HG03442 (cell line): ENCODE measurements around the gene CDKN2D.

ENCODE experiments used
- ATAC-seq: cut with Tn5 transposase; IDR thresholded peaks from one replicate; pipeline ENCODE4 v1.9.1; 2021; ENCODE audit warnings: mild to moderate bottlenecking, moderate library complexity; ENCODE audit not compliant: unreplicated experiment

Gene CDKN2D

DNA sequence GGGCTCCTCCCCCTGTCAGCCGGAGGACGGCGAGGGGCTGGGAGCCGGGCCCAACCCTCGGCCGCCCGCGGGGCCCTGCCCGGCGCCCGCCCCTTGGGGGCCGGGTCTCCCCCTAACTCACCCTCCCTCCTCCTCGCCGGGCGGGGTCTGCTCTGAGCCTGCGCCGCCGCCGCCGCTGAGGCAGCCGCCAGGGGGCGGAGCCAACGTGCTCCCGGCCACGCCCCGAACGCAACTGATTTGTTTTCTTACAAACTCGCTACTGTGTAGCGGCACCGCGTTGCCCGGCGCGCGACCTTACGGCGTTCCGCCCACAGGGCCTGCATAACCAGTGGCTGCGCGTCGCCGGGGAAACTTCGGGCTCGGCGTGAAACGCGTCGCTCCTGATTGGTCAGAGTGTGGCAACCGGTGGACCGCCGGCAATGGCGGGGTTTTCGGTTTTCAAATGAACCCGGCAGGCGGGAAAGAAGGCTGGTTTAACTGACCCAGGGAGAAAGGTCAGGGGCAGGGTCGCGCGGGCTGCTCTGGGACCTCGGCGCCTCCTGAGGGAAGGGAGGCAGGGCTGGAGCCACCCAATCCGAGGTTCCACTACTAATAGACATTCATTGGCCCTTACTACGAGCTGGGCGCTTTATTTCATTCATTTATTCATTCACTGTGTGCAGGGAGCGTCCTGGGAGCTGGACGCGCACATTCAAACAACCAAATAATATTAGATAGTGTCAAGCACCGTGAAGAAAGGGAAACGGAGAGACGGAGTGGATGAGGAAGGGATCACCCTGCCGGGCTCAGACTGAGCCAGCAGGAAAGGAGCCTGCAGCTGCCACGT is at the start of gene CDKN2D:
Gene CDKN2D, minus strand, starts transcription at position 154 of the 826 bp plus-strand sequence. CDS start 326 bp downstream, outside the sequence.
- ATAC-seq = peak; percentile 61

DNA sequence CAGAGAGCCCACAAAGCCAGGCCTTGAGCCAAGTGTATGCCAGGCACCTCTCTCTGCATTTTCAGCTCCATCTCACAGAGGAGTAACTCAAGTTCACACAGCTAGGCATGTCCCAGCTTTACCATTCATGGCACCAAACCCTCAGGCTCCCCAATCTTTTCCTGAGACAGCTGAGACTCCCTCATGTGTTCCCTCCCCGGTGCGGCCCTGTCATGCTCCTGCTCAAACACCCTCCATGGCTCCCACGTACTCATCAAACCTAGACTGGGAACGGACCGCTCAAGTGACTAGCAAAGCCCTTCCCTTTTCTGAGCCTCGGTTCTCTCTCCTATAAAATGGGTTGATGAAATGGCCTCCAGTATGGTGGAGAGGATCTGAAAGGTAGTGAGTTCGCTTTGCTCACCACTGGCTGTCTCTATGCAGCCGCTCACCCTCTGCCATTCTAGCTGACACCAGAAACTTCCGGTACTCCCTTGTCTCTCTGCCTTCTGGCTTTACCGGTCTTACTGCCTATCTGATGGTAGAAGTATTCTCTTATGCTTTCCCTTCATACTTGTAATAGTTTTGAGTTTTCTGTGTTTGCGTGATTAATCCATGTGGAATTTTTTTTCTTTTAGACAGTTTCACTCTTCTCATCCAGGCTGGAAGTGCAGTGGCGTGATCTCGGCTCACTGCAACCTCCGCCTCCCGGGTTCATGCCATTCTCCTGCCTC is 48.8 kb upstream of the CDKN2D start:
- no peak for ATAC-seq

DNA sequence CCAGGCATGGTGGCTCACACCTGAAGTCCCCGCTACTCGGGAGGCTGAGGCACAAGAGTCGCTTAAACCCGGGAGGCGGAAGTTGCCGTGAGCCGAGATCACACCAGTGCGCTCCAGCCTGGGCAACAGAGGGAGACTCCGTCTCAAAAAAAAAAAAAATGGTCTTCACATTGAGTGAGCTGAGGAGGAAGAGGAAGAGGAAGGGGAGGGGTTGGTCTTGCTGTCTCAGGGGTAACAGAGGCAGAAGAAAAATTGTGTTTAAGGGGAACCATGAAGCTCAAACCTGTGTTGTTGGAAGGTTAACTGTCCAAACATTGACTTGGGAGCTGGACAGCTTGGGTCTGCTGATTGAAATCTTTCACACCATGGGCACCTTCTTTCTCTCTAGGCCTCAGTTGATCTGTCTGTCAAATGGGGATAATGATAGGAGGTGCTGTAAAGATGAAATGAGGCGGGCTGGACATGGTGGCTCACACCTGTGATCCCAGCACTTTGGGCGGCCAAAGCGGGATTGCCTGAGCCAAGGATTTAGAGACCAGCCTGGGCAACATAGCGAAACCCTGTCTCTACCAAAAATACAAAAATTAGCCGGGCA is 46.7 kb upstream of the CDKN2D start:
- ATAC-seq = no peak

DNA sequence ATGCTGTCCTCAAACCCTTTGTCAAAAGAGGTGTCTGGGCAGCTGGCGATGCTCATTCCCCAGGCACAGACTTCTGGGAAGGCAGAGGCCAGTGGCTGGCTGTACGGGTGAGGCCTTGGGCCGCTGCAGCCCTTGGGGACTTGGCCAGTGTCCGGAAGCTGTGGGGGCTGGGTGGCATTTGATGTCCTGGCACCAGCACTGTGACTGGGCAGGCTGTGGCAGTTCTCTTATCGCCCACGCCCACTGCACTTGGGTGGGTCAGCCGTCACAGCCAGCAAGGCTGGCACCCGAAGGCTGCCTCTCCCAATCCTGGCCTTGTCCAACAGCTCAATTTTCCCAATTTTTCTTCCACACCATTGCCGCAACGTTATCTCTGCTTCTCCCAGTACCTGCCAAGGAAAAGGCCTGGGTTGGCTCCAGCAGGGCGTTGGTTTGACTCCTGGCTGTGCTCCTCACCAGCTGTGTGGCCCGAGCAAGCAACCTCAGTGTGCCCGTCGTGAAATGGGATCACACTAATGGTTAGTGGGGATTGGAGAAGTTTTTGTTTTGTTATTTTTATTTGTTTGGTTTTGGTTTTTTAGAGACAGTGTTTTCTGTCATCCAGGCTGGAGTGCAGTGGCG is 43.8 kb upstream of the CDKN2D start:
- no peak for ATAC-seq

DNA sequence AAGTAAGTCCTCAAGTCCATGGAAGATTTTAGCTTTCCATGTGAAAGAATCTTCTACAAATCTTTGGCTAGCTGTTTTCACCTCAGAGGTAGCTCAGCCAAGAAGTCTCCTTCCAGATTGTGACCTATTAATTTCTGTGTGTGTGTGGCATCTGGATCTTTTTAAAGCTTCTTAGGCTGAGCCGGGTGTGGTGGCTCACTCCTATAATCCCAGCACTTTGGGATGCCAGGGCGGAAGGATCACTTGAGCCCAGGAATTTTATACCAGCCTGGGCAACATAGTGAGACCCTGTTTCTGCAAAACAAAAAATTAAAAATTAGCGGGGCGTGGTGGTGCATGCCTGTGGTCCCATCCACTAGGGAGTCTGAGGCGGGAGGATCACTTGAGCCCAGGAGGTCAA is 43.1 kb upstream of the CDKN2D start:
- no peak for ATAC-seq

DNA sequence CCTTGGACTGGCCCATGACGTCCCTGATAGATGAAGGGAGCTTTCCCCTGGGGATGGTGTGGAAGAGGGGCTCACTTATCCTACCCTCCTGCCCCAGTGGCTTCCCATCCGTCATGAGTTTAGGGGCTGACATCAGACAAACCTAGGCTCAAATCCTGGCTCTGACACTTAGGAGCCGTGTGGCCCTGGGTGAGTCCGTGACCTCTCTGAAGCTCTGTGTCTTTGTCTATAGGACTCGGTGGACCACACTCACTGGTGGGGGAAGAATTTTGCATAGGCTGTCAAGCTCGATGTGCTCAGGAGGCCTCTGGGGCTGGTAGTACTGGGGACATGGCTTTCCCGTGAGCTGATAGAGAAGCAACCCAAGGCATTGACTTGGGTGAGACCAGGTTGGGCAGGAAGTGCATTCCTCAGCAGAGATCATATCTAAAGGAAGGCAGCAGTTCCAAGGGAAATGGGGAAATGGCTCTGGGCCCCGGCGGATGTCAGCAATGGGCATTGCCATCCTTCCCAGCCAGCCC is 35.7 kb upstream of the CDKN2D start:
- ATAC-seq = no peak

DNA sequence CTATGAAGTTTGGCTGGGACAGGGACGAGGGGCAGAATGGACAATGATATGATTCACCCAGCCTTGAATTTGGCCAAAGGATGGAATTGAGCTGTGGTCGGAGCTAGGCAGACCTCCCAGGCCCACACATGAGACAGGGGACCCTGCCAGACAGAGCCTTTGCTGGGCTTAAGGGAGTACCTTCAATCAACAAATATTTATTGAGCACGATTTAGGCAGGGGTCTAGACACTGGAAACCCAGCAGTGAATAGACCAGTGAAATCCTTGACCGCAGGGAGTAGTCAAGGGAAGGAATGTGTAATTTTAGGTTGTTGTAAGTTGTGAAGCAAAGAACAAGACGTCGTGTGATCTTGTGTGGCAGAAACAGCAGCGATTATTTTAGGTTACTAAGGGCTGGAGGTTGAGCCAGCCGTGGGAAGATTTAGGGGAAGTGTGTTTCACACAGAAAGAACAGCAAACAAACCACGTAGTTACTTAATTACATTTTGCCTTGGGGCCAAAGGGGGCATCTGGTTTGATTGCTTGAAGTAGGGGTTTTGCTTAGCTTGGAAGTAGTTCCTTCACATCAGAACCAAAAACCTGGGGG is 35.2 kb upstream of the CDKN2D start:
- ATAC-seq = no peak

DNA sequence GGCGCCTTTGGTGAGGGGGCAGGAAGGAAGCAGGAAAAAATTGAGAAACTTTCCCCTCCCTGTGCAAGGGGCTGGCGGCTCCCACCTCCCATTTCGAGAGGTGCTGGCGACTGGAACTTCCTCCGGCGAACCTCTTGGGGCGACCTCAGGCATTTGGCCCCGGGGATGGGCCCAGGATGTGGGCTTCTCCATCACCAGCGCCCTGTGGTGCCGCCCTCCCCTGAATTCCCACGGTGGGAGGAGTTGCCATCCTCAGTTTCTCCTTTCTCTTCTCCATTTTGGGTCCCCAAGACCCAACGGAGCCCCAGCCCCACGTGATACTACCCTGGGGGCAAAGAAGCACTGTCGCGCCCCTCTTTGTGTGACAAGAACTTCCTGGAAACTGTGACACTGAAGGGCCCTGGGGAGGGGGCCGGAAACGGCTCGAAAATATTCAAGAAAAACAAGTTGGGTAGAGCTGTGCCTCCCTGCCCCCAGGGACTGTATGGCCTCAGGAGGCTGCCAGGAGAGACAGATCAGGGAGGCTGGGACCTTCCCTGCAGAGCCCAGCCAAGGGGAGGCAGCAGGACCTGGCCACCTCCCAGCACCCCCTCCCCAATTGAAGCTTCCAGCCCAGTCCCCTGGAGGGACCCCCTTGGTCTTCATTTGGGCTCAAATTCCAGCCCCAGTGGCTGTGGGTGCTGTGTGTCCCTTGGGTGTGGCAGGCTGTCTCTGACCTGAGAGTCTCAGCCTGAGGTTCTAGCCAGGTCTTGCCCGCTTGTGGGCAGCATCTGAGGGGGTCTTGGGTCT is 34.5 kb upstream of the CDKN2D start:
- ATAC-seq = no peak

DNA sequence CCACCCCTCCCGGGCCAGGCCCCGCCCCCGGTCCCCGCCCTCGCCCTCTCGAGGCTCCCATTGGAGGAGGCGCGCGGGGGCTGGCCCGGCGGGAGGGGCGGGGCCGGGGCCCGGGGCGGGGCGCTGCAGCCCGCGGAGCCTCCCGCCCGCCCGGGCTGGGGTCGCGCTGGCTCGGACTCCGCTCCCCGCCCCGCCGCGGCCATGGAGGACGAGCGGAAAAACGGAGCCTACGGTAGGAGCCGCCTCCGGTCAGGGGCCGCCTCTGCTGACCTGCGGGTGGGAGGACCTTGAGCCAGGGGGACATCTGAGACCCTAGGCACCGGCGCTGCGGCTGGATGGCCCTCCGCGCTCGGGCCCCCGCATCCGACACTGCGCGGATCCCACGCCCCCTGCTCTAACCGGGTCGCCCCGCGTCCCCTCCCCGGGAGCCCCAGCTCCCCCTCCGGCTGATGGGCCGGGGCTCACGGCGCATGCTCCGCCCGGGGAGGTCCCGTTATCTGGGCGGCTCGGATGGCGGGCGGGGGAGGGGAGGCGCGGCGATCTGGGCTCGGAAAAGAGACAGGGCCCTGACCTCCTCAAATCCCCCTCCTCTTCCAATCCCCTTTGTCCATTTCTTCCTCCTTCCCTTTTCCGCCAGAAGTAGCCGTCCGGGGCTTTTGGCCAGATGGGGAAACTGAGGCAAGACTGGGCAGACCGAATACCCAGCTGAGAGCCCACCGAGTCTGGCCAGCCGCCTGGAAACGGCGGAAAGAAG is 33.7 kb upstream of the CDKN2D start:
- ATAC-seq = peak; percentile 55

DNA sequence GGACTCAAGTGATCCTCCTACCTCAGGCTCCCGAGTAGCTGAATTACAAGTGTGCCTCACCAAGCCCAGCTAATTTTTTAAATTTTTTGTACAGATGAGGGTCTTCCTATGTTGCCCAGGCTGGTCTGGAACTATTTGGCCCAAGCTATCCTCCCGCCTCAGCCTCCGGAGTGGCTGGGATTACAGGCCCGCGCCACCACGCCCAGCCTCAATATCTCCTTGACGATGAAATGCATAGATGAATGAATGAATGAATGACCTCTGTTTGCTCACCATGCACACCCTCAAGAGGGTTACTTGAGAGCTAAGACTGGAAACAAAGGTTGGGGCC is 33.2 kb upstream of the CDKN2D start:
- ATAC-seq = no peak

DNA sequence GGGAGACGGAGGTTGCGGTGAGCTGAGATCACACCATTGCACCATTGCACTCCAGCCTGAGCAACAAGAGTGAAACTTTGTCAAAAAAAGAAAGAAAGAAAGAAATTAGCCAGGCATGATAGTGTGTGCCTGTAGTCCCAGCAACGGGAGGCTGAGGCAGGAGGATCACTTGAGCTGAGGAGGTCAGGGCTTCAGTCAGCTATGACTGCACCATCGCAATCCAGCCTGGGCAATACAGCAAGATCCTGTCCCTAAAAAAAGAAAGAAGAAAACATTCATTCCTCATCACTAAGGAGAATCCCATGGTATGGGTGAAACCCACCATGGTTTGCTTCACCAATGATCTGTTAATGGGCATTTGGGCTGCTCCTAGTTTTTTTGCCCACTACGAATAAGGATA is 31.4 kb upstream of the CDKN2D start:
- no peak for ATAC-seq

DNA sequence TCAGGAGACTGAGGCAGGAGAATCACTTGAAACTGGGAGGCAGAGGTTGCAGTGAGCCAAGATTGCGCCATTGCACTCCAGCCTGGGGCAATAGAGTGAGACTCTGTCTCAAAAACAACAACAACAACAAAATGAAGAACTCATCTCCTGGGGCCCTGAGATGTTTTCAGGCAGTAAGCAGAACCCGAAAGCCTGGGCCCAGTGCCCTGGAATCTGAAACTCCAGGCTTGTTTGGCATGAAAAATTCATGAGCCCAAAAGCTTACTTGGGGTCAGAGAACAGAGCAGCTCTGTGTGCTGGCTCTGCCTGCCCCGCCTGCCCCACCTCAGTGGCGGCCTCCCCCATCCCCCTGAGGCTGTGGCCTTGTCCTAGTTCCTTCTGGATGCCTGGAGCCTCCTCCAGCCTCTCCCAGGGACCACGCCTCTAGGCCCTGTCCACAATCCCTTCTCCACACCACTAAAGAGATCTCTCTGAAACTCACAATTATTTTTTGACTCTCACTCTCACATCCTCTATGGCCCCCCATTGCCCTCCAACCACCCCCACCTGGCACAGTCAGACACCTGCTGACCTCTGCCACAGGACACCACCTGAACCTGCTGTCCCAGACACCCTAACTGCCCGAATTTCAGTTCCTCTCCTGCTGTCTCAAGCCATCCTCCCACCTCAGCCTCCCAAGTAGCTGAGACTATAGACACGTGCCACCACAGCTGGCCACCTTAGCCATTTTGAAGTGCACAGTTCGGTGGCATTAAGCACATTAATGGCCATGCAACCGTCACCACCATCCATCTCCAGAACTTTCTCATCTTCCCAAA is 25.2 kb upstream of the CDKN2D start:
- no peak for ATAC-seq

DNA sequence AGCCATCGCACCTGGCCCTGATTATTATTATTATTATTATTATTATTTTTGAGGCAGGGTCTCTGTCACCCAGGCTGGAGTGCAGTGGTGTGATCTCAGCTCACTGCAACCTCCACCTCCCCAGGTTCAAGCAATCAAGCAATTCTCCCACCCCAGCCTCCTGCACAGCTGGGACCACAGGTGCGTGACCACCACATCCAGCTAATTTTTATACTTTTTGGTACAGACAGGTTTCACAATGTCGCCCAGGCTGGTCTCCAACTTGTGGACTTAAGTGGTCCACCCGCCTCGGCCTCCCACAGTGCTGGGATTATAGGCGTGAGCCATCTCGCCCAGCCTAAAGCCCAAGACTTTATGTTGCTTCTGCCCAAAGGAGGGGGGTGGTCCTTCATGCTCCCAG is 24.4 kb upstream of the CDKN2D start:
- no peak for ATAC-seq

DNA sequence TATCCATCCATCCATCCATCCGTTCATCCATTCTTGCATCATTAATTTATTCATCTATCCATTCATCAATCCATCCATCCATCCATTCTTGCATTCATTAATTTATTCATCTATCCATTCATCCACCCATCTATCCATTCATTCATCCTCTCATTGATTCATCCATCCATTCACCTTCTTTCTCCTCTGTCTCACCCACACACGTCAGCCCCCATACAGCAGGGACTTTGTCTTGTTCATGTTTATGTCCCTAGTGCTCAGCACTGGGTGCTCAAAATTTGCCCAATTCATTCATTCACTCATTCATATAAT is 19.0 kb upstream of the CDKN2D start:
- ATAC-seq = no peak

DNA sequence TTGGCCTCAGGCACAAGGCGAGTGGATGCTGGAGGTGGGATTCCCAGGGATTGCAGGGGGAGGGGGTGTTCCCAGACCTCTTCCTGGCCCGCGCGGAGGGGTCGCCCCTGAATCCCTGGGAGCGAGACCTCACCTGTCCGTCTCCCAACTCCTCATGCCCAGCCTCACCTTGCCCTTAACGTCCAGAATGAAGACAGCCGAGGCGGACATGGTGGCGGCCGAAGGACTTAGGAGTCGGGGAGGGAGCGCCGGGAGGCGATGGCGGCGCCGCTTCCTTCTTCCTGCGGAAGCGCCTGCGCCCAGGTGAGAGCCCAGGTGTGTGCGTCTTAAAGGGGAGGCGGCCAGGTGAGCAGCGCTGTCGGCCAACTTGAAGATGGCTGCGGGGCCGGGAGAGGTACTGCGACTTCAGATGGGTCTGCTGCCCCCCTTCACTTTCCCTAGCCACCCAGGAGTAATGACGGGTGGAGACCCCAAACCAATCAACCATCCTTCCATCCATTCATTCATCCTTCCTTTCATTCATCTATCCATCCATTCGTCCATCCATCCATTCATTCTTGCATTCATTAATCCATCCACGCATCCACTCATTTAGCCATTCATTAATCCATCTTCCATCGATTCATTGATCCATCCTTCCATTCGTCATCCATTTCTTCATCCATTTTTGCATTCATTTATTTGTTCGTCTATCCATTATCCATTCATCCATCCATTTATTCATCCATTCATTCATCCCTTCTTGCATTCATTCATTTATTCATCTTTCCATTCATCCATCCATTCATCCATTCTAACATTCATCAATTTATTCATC is 18.5 kb upstream of the CDKN2D start, which contains the start of gene AP1M2:
Gene AP1M2, minus strand, starts transcription at position 291 of the 817 bp plus-strand sequence. Its CDS starts 81 bp downstream, at position 210.
- no peak for ATAC-seq

DNA sequence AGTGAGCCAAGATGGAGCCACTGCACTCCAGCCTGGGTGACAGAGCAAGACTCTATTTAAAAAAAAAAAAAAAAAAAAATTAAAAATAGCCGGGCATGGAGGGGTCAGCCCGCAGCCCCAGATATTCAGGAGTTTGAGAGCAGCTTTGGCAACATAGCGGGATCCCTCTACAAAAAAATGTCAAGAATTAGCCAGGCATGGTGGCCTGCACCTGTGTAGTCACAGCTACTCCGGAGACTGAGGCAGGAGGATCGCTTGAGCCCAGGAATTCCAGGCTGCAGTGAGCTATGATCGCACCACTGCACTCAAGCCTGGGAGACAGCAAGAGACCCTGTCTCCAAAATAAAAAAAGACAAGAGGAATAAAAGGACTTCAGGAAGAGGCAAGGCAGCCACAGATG is 17.6 kb upstream of the CDKN2D start:
- ATAC-seq = no peak

DNA sequence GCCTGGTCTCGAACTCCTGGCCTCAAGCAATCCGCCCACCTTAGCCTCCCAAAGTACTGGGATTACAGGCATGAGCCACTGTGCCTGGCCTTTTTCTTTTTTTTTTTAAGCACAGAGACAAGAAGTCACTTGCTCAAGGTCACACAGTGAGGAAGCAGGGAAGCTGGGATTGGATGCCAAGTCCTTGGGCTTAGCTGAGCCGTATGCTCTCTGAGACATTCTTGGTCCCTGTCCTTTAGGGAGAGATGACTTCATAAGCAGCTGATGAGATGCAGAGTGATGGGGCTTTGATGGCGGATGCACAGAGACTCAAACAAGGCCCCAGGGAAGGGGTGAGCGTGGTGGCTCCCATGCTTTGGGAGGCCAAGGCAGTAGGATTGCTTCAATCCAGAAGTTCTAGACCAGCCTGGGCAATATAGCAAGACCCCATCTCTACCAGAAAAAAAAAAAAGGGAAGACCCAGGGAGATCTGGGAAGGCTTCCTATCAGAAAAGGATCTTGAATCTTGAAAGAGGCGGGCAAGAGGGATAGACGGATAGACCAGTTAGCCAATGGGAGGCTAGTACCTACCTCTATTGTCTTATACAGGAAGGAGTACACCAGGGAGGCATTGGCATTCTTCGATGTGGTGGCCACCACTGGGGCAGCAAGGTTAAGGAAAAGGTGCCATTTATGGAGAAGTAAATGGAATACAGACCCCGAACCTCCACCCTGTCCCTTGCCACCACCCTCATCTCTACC is 14.4 kb upstream of the CDKN2D start:
- no peak for ATAC-seq
